Natural killer cell treated with Interleukin-12 subunit alpha and Interleukin-12 subunit beta and Interleukin-15 and Interleukin-18, amount 100 ng/mL, for 72 hours (primary cell): Measurements from ENCODE around the gene LACTB. TPM values are rescaled to one million over a fixed set of nuclear protein-coding genes. Genes with fewer than 3 reads are reported as not detected.
"Not testable (repeated sequence)": the region's sequence is repeated elsewhere in the genome, so short reads cannot be mapped to it uniquely, and the experiment has no call there.

ENCODE experiments used
- ATAC-seq, 2 donors: fragments of 150-1000 bp; cut with Tn5 transposase in 1 of 2; sonication (Bioruptor Pico), chemical (Tn5 transposase) in 1 of 2; 2 replicates each; pipeline ENCODE4 v1.10.0; 2021
- DNase-seq: peaks from one replicate; pipeline ENCODE4 v3.0.0; 2022; ENCODE audit warnings: low spot score
- H3K27ac Mint-ChIP-seq, 2 donors: 1 replicate in 1 of 2; 2 replicates in 1 of 2; pipeline ENCODE4 v1.8.0; 2022; ENCODE audit warnings: mixed read lengths in 2 of 2, mild to moderate bottlenecking in 1 of 2, moderate library complexity in 1 of 2
- H3K27me3 Mint-ChIP-seq, 2 donors: 1 replicate in 1 of 2; 2 replicates in 1 of 2; pipeline ENCODE4 v1.8.0; 2022; ENCODE audit warnings: mixed read lengths in 2 of 2
- H3K36me3 Mint-ChIP-seq: one replicate; pipeline ENCODE4 v1.8.0; 2022; ENCODE audit warnings: mixed read lengths
- H3K4me1 Mint-ChIP-seq, 2 donors: 1 replicate in 1 of 2; 2 replicates in 1 of 2; pipeline ENCODE4 v1.8.0; 2022; ENCODE audit warnings: low read depth in 2 of 2, mixed read lengths in 2 of 2, mild to moderate bottlenecking in 1 of 2
- H3K4me3 Mint-ChIP-seq: one replicate; pipeline ENCODE4 v1.8.0; 2022; ENCODE audit warnings: mixed read lengths
- H3K9me3 Mint-ChIP-seq: 2 replicates; pipeline ENCODE4 v1.8.0; 2022; ENCODE audit warnings: mixed read lengths
- total RNA-seq, 2 donors: library from RNA; stranded (reverse); gene quantifications; one replicate each; pipeline ENCODE4 v1.2.3, GENCODE V29; 2022

Gene LACTB
- total RNA-seq, 2 donors from 2014 or later: 16.7 to 43.6 TPM

DNA sequence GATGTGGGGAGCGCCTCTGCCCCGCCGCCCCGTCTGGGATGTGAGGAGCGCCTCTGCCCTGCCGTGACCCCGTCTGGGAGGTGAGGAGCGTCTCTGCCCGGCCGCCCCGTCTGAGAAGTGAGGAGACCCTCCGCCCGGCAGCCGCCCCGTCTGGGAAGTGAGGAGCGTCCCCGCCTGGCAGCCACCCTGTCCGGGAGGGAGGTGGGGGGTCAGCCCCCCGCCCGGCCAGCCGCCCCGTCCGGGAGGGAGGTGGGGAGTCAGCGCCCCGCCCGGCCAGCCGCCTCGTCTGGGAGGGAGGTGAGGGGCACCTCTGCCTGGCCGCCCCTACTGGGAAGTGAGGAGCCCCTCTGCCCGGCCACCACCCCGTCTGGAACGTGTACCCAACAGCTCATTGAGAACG, 22.8 kb upstream of the LACTB start:
- H3K27ac Mint-ChIP-seq, H3K36me3 Mint-ChIP-seq, H3K4me1 Mint-ChIP-seq, H3K9me3 Mint-ChIP-seq, H3K27me3 Mint-ChIP-seq, ATAC-seq, H3K4me3 Mint-ChIP-seq, DNase-seq: not testable (repeated sequence)

DNA sequence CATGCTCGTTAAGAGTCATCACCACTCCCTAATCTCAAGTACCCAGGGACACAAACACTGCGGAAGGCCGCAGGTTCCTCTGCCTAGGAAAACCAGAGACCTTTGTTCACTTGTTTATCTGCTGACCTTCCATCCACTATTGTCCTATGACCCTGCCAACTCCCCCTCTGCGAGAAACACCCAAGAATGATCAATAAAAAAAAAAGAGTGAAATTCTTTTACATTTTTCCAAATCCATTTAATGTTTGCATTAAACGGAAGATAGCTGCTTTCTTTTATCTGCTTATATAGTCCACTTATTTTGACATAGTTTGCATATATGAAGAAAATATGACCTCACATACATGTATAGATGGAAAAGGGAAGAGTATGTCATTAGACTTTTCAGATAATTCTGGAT, 22.1 kb upstream of the LACTB start:
- H3K36me3 Mint-ChIP-seq, H3K4me1 Mint-ChIP-seq, H3K27ac Mint-ChIP-seq, H3K9me3 Mint-ChIP-seq, H3K27me3 Mint-ChIP-seq, DNase-seq, H3K4me3 Mint-ChIP-seq, ATAC-seq: not testable (repeated sequence)

DNA sequence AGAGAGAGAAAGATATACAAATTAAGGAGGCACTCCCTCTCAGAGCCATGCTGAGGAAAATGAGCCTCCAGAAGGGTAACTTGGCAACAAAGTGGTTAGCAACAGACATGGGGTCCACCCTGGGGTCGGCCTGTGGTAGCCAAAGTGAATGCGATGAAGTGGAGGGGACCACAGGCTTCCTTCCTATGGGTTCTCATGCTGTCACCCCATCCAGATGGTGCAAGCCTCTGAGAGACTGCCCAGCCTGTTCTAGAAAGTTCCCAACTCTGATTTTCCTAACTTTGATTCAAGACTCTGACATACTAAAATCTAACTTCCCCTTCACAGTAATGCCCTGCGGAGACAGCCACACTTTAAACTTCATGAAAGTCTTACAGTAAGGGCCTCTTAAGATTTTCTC, 18.2 kb upstream of the LACTB start:
- H3K27ac Mint-ChIP-seq: no peak overlapping the region
- H3K36me3 Mint-ChIP-seq: no peaks in the 10 kb centered on the region
- peaks cover 4 to 17% of the 10 kb centered on the region in 2 donors for H3K4me1 Mint-ChIP-seq
- peaks cover 0 to 2% of the 10 kb centered on the region in 2 donors for H3K27me3 Mint-ChIP-seq
- H3K4me3 Mint-ChIP-seq: no peak overlapping the region
- H3K9me3 Mint-ChIP-seq: no peaks in the 10 kb centered on the region
- ATAC-seq (no peak), DNase-seq (no peak)

DNA sequence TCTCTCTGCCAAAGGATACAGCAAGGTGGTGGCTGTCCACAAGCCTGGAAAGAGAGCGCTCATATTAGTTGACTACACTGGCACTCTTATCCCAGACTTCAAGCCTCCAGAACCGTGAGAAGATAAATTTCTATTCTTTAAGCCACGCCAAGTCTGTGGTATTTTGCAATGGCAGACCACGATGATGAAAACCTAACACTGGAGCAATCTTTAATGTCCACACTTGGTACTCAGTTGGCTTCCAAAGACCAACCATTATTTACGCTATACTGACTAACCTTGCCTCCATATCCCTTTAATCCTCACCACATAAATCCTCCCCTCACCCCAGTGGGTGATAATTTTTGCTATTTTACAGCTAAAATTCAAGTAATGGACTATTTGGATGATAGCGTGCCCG, 16.9 kb upstream of the LACTB start:
- peak overlapping the region; percentile 37 to 58 for H3K27ac Mint-ChIP-seq
- no peaks in the 10 kb centered on the region for H3K9me3 Mint-ChIP-seq
- ATAC-seq (peak in 1 of 2 donors; percentile 79), DNase-seq (no peak)
- H3K4me3 Mint-ChIP-seq: peak overlapping the region; percentile 51
- peaks cover 8 to 9% of the 10 kb centered on the region in 2 donors for H3K27me3 Mint-ChIP-seq
- H3K36me3 Mint-ChIP-seq: no peaks in the 10 kb centered on the region
- H3K4me1 Mint-ChIP-seq: peaks cover 4 to 17% of the 10 kb centered on the region in 2 donors

DNA sequence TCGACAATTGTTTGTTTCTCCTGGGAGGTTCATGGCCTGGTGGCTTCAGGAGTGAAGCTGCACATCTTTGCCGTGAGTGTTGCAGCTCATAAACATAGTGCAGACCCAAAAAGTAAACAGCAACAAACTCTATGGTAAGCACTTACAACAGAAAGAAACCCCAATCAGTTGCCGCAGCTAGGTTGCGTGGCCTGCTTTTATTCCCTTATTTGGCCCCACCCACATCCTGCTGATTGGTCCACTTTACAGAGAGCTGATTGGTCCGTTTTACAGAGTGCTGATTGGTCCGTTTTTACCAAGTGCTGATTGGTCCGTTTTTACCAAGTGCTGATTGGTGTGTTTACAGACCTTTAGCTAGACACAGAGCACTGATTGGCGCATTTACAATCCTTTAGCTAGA, 16.3 kb upstream of the LACTB start:
- not testable (repeated sequence) for H3K9me3 Mint-ChIP-seq, H3K27me3 Mint-ChIP-seq, H3K36me3 Mint-ChIP-seq
- DNase-seq (peak; percentile 66), ATAC-seq (peak in 1 of 2 donors; percentile 75)
- H3K27ac Mint-ChIP-seq: peak overlapping the region; percentile 37 to 58
- peak overlapping the region; percentile 51 for H3K4me3 Mint-ChIP-seq
- peaks cover 4 to 17% of the 10 kb centered on the region in 2 donors for H3K4me1 Mint-ChIP-seq

DNA sequence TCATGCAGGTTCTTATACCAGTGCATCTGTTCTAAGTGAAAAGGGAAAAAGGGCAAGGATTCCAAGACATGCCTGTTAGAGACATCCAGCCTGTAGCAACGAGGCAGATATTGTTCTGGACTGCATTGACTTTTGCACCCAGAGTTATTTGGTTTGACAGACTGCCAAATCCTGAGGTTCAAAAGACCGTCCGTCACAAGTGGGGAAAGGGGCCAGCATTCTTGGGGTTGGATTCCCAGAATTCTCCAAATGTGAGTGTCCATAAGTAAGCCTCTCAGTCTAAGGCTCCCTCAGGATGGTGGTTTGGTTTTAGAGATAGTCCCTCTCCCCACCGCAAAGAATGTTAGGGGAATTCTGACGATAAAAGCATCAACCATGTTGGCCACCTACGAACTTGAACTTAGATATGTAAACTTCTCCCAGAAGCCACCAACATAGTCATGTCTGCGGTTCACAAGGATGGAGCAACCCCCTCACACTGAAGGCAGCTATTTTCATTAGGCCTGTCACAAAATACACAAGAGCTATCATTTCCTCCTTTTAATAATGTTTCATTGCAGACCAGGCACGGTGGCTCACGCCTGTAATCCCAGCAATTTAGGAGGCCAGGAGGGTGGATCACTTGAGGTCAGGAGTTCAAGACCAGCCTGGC, 13.6 kb upstream of the LACTB start:
- Mint-ChIP-seq H3K4me1 (peaks cover 4 to 17% of the 10 kb centered on the region in 2 donors), H3K36me3 (no peaks in the 10 kb centered on the region), H3K27me3 (peaks cover 8 to 9% of the 10 kb centered on the region in 2 donors), H3K9me3 (no peaks in the 10 kb centered on the region), H3K27ac (no peak overlapping the region), H3K4me3 (no peak overlapping the region)
- ATAC-seq (no peak), DNase-seq (no peak)

DNA sequence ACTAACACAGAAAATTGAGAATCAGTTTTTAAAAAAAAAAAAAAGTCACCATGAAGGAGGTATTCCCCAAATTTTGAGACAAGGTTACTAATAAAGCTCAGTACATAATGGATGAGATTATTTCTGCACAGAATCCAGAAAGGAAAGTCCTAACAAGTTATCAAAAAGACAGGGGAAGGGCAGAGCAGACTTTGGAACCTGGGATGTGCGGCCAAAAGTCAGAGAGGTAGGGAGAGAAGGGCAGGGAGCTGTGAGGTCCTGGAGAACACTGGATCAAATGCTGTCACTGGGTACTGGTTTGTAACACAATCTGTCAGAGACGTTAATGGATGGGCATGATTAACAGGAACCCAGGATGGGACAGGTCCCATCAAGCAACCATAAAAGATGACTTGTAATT, 12.2 kb upstream of the LACTB start:
- Mint-ChIP-seq H3K4me3 (no peak overlapping the region), H3K36me3 (no peaks in the 10 kb centered on the region), H3K4me1 (peaks cover 4 to 15% of the 10 kb centered on the region in 2 donors), H3K27me3 (peaks cover 8 to 9% of the 10 kb centered on the region in 2 donors), H3K9me3 (no peaks in the 10 kb centered on the region), H3K27ac (no peak overlapping the region)
- ATAC-seq (no peak), DNase-seq (no peak)

DNA sequence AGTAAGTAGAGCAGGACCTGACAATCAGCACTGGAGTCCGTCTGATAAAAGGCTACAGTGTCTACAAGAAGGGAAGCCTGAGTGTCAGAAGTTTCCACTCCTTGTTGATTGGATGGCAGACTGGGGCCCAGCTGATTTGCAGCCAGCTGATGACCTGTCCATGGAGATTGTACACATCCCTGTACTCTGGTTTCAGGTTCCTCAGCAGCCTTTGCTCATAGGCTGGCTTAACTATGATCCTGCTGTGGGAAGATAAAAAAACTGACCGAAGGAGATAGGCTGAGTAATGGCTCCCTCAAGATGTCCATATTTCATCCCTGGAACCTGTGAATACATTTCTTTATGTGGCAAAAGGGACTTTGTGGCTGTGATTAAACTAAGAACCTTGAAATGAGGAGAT, 11.7 kb upstream of the LACTB start:
- Mint-ChIP-seq H3K36me3 (no peaks in the 10 kb centered on the region), H3K4me1 (peaks cover 4 to 12% of the 10 kb centered on the region in 2 donors), H3K27ac (no peak overlapping the region), H3K4me3 (no peak overlapping the region), H3K27me3 (peaks cover 8 to 9% of the 10 kb centered on the region in 2 donors), H3K9me3 (no peaks in the 10 kb centered on the region)
- ATAC-seq (no peak), DNase-seq (no peak)

DNA sequence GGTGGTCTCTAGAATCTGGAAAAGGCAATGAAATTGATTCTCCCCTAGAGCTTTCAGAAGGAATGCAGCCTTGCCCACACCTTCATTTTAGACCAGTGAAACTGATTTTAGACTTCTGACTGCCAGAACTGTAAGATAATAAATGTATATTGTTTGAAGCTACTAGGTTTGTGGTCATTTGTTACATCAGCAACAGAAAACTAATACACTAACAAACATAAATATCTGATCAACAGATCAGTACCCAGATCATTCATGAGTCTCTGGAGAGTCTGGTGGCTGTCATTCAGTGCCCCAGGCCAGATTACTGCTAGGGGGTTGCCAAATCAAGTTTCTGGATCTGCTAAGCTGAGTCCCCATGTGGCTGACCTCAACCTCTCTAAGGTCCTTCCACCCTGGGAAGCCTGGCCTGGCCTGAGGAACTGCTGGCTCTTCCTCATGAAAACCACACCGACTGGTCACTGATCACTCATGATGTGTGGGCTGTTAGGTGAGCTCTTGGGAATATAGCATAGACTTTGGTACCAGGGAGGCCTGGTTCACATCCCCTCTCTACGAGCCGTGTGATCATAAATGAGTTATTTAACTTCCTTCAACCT, 11.1 kb upstream of the LACTB start:
- H3K27me3 Mint-ChIP-seq: peaks cover 8 to 9% of the 10 kb centered on the region in 2 donors
- no peak for ATAC-seq
- H3K36me3 Mint-ChIP-seq: no peaks in the 10 kb centered on the region
- H3K27ac Mint-ChIP-seq: no peak overlapping the region
- H3K4me3 Mint-ChIP-seq: no peak overlapping the region
- peaks cover 0 to 5% of the 10 kb centered on the region in 2 donors for H3K4me1 Mint-ChIP-seq
- no peaks in the 10 kb centered on the region for H3K9me3 Mint-ChIP-seq
- DNase-seq: no peak

DNA sequence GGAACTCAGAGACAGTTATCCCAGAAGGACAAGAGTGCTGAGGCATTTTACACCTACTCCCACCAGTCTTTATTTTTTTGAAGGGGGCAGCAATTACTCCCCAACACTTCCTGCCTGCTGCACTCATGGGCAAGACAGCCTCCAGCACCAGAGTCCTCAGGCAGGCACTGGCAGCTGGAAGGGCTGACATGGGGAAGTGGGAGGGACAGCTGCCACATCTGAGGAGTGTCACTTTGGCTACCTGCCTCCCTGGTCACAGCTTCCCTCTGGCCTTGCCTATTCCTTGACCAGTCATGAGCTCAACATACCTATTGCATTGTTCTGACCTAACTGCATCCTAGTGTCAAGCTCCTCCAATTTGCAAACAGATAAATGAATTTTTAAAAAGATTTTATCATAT, 10.2 kb upstream of the LACTB start:
- Mint-ChIP-seq H3K4me1 (peaks cover 0 to 2% of the 10 kb centered on the region in 2 donors), H3K4me3 (no peak overlapping the region), H3K27me3 (peaks cover 6 to 9% of the 10 kb centered on the region in 2 donors), H3K9me3 (no peaks in the 10 kb centered on the region), H3K27ac (no peak overlapping the region), H3K36me3 (no peaks in the 10 kb centered on the region)
- ATAC-seq (no peak), DNase-seq (no peak)

DNA sequence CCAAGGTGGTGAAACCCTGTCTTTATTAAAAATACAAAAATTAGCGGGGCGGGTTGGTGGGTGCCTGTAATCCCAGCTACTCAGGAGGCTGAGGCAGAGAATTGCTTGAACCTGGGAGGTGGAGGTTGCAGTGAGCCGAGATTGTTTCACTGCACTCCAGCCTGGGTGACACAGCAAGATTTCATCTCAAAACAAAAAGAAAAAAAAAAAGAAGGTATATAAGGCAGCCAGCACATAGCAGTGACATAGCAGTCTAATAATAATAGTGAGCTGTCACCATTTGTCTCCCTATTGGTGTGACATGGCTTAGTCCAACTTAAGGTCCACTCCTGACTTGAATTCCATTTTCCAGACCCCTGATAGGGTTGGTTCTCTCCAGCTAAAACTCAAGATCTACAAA, 8.8 kb upstream of the LACTB start:
- H3K36me3 Mint-ChIP-seq: no peaks in the 10 kb centered on the region
- no peak for DNase-seq
- no peak for ATAC-seq
- peaks cover 6 to 9% of the 10 kb centered on the region in 2 donors for H3K27me3 Mint-ChIP-seq
- no peak overlapping the region for H3K4me3 Mint-ChIP-seq
- no peaks in the 10 kb centered on the region for H3K9me3 Mint-ChIP-seq
- H3K27ac Mint-ChIP-seq: no peak overlapping the region
- H3K4me1 Mint-ChIP-seq: peaks cover 0 to 2% of the 10 kb centered on the region in 2 donors

DNA sequence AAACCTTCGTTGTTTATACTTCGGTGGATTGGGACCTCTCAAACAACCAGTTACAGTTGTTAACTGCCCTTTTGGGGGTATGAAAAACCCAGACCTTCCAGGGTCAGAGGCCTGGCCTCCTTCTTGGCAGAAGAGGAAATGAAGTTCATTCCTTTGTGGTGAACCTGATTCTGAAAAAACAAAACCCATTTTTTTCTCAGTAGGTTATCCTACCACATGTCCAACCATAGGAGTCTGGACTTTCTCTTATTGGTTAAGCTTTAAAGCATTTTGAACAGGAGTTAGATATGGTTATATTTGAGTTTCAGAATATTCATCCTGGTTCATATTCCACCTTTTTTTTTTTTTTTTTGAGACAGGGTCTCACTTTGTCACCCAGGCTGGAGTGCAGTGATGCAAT, 7.2 kb upstream of the LACTB start:
- no peak overlapping the region for H3K4me3 Mint-ChIP-seq

DNA sequence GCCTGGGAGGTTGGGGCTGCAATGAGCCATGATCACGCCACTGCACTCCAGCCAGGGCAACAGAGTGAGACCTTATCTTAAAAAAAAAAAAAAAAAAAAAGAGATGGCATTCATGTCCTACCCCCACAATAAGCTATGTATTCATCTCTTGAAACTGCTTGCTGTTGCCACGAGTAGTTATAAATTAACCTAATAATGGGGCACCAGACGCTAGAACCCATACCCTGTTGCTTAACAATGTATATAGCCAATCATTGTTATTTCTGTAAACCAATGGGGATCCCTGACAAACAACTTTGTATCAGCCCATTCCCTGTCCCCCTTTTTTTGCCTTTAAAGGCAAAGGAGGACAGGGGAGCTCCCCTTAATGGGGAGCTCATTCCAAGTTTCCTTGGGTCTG, 2.8 kb upstream of the LACTB start:
- no peak overlapping the region for H3K27ac Mint-ChIP-seq
- peaks cover 22% of the 10 kb centered on the region for H3K36me3 Mint-ChIP-seq
- H3K4me3 Mint-ChIP-seq: no peak overlapping the region
- H3K27me3 Mint-ChIP-seq: no peaks in the 10 kb centered on the region
- no peak for DNase-seq
- ATAC-seq: no peak
- H3K9me3 Mint-ChIP-seq: no peaks in the 10 kb centered on the region
- H3K4me1 Mint-ChIP-seq: peaks cover 14 to 21% of the 10 kb centered on the region in 2 donors

More for the DNA sequence above, 7.2 kb upstream of the LACTB start:
- H3K27ac Mint-ChIP-seq: no peak overlapping the region
- peaks cover 4% of the 10 kb centered on the region for H3K36me3 Mint-ChIP-seq
- ATAC-seq (no peak), DNase-seq (no peak)
- peaks cover 0 to under 1% of the 10 kb centered on the region in 2 donors for H3K27me3 Mint-ChIP-seq
- H3K9me3 Mint-ChIP-seq: no peaks in the 10 kb centered on the region
- H3K4me1 Mint-ChIP-seq: peaks cover 0 to 2% of the 10 kb centered on the region in 2 donors

DNA sequence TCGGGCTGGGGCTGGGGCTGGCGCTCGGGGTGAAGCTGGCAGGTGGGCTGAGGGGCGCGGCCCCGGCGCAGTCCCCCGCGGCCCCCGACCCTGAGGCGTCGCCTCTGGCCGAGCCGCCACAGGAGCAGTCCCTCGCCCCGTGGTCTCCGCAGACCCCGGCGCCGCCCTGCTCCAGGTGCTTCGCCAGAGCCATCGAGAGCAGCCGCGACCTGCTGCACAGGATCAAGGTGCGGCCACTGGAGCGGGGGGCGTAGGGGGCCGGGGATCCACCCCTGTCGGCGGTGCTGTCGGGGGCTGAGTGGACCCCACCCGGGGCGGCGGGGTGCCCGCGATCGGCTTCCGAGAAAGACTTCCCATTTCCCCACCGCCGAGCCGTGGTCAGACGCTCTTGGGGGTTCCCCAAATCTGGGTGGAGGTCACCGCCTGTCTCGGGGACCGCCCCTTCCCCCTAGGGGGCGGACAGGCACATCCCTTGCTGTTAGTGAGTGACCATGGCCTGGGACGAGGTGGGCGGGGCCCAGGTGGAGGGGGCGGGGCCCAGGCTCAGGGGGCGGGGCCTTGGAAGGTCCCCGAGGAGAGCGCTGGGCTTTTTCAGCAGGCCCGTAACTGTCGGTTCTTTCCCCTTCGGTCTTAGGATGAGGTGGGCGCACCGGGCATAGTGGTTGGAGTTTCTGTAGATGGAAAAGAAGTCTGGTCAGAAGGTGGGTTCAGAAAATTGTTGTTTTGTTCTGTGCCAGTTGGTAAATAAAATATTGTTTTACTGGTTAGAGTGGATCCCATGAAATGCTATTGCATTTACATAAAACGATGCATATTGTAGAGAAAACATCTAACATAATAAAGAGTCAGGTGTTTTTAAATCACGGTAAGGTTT, 578 bp downstream of the LACTB start:
- DNase-seq (peak; percentile 97), ATAC-seq (peak; percentile 97 to 98)
- Mint-ChIP-seq H3K4me1 (peaks cover 14 to 23% of the 10 kb centered on the region in 2 donors), H3K27me3 (no peaks in the 10 kb centered on the region), H3K36me3 (peaks cover 26% of the 10 kb centered on the region), H3K9me3 (no peaks in the 10 kb centered on the region), H3K4me3 (peak overlapping the region; percentile 91), H3K27ac (peak overlapping the region; percentile 79 to 89)
